ENCODE measurements around the gene RAB39B.

DNA sequence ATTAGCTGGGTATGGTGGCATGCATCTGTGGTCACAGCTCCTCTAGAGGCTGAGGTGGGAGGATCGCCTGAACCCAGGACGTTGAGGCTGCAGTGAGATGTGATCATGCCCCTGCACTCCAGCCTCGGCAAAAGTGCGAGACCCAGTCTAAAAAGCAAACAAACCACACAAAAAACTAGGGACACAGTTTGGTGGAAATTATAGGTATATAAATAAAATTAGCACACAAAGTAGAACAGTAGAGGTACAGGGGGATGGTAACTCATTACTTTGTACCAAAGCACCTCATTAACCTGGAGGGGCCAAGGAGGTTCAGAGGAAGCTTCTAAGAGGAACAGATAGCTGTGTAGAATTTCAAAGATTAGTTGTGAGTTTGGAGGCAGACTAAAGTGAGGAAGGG, 42.9 kb downstream of the RAB39B start:
- TF ChIP-seq POLR2A (IDR thresholded peaks at IDR 0.05) (no peak), POLR2AphosphoS5 (IDR thresholded peaks at IDR 0.05) (no peak), EP300 (IDR thresholded peaks at IDR 0.05) (no peak)
- TF ChIP-seq, protein P1, sequence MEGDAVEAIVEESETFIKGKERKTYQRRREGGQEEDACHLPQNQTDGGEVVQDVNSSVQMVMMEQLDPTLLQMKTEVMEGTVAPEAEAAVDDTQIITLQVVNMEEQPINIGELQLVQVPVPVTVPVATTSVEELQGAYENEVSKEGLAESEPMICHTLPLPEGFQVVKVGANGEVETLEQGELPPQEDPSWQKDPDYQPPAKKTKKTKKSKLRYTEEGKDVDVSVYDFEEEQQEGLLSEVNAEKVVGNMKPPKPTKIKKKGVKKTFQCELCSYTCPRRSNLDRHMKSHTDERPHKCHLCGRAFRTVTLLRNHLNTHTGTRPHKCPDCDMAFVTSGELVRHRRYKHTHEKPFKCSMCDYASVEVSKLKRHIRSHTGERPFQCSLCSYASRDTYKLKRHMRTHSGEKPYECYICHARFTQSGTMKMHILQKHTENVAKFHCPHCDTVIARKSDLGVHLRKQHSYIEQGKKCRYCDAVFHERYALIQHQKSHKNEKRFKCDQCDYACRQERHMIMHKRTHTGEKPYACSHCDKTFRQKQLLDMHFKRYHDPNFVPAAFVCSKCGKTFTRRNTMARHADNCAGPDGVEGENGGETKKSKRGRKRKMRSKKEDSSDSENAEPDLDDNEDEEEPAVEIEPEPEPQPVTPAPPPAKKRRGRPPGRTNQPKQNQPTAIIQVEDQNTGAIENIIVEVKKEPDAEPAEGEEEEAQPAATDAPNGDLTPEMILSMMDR (IDR thresholded peaks at IDR 0.05) = no peak
